Measurements from ENCODE around the gene TRPC5OS. TPM values are rescaled to one million over a fixed set of nuclear protein-coding genes. Genes with fewer than 3 reads are reported as not detected.

Gene TRPC5OS
- total RNA-seq, 6 donors from 2014 or later, result not detected

DNA sequence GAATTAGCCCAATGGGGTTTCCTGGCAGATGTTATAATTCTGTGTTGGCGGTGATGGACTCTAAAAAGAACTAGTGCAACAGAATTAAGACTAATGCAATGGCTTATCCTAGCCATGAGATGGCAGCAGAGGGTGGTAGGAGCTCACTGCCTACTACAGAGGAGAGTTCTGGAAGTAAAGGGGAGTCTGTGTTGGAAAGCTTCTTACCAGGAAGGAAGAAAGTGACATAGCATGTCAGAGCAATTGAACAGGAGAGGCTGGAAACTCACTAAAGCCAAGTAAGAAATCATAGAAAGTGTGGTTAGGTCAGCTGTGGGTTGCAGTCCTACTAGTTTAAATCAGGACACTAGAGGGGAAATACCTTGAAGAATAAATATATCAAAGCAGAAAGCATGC lies 6.3 kb upstream of the TRPC5OS start:
- Histone ChIP-seq H3K27me3 (no peaks in the 10 kb centered on the region), H3K9me3 (no peaks in the 10 kb centered on the region), H3K4me3 (no peak overlapping the region), H3K27ac (no peak overlapping the region), H3K36me3 (no peaks in the 10 kb centered on the region), H3K4me1 (no peaks in the 10 kb centered on the region)
- ATAC-seq (ENCODE audit: low FRiP score in 2 of 2), result peak; percentile 72 to 76
- TF ChIP-seq, protein P1, sequence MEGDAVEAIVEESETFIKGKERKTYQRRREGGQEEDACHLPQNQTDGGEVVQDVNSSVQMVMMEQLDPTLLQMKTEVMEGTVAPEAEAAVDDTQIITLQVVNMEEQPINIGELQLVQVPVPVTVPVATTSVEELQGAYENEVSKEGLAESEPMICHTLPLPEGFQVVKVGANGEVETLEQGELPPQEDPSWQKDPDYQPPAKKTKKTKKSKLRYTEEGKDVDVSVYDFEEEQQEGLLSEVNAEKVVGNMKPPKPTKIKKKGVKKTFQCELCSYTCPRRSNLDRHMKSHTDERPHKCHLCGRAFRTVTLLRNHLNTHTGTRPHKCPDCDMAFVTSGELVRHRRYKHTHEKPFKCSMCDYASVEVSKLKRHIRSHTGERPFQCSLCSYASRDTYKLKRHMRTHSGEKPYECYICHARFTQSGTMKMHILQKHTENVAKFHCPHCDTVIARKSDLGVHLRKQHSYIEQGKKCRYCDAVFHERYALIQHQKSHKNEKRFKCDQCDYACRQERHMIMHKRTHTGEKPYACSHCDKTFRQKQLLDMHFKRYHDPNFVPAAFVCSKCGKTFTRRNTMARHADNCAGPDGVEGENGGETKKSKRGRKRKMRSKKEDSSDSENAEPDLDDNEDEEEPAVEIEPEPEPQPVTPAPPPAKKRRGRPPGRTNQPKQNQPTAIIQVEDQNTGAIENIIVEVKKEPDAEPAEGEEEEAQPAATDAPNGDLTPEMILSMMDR (IDR thresholded peaks at IDR 0.05), result peak; percentile 40 to 62 (median 54)
- TF ChIP-seq EP300 (IDR thresholded peaks at IDR 0.05), result no peak
- TF ChIP-seq POLR2A (IDR thresholded peaks at IDR 0.05), result no peak
- no peak for TF ChIP-seq POLR2AphosphoS5 (IDR thresholded peaks at IDR 0.05)
- WGBS, 2 donors, result 17 to 18% methylated on average over 1 of the region's 1 CpG
- DNase-seq, result peak in 1 of 2 donors; percentile 24

DNA sequence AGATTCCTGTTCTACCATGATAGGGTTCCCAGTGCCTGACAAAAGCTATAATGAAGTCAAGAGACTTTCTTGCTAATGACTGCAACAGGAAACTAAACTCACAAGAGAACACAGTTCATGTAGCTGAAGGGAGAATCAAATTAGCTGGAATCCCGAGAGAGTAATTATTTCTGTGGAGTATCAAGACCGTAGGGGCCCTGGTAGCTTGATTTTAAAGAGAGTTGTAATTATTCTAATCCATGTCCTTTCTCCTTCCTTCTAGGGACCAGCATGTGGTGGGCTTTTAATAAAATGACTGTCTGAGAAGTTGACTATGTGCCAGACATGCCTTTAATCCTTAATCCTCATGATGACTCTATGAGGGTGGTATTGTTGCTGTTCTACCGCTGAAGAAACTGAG lies 1.7 kb upstream of the TRPC5OS start:
- ATAC-seq (ENCODE audit: low FRiP score in 2 of 2), result no peak

DNA sequence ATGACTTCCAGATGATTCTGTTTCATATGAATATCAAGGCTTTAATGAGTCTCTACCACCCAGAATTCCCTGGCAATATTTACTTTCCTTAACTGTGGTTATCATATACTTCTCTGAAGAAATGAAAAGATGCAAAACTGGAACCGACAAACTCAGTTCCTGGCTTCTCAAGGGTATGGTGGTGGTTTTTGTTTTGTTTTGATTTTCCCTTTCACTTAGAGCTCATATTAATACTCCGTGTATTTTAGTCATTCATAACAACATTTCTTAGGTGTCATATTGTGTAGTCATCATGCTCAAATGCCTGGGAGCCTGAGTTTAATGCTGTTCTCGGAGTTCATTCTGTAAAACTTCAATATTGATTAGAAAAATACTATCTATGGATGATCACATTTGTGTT lies 665 bp downstream of the TRPC5OS start:
- Histone ChIP-seq H3K36me3 (no peaks in the 10 kb centered on the region), H3K4me3 (no peak overlapping the region), H3K27me3 (no peaks in the 10 kb centered on the region), H3K4me1 (no peaks in the 10 kb centered on the region), H3K9me3 (no peaks in the 10 kb centered on the region), H3K27ac (no peak overlapping the region)
- DNase-seq (no peak), ATAC-seq (ENCODE audit: low FRiP score in 2 of 2) (no peak)
- 62 to 81% methylated on average over 3 of the region's 3 CpGs for WGBS, 2 donors
- TF ChIP-seq EP300 (IDR thresholded peaks at IDR 0.05), result no peak
- no peak for TF ChIP-seq POLR2AphosphoS5 (IDR thresholded peaks at IDR 0.05)
- TF ChIP-seq, protein P1 (IDR thresholded peaks at IDR 0.05), result no peak
- no peak for TF ChIP-seq POLR2A (IDR thresholded peaks at IDR 0.05)

More for the DNA sequence above, 1.7 kb upstream of the TRPC5OS start:
- Histone ChIP-seq H3K36me3 (no peaks in the 10 kb centered on the region), H3K27me3 (no peaks in the 10 kb centered on the region), H3K4me3 (no peak overlapping the region), H3K4me1 (no peaks in the 10 kb centered on the region), H3K9me3 (no peaks in the 10 kb centered on the region), H3K27ac (no peak overlapping the region)
- TF ChIP-seq POLR2AphosphoS5 (IDR thresholded peaks at IDR 0.05) (no peak), EP300 (IDR thresholded peaks at IDR 0.05) (no peak), POLR2A (IDR thresholded peaks at IDR 0.05) (no peak)
- TF ChIP-seq, protein P1 (IDR thresholded peaks at IDR 0.05), result no peak
- DNase-seq, result no peak
- WGBS, 2 donors, result 62 to 71% methylated on average over 2 to 3 of the region's 3 CpGs

DNA sequence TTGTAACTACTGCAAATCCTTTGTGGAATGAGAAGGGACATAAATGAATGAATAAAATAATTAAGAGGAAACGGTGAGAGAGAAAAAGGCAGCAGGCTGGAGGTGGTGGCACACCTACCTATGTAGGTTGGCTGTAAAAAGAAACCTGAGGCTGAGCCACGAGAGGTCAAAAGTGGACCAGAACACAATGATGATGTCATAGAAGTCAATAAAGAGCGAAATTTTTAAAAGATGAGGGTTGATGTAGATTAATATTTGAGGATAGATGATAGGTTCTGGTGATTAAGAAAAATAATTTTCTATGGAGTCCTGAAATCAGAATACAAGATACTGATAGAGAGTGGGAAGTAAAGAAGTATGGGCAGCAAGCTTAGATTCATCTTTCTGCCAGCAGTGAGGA lies 1.7 kb downstream of the TRPC5OS start:
- DNase-seq (no peak), ATAC-seq (ENCODE audit: low FRiP score in 2 of 2) (no peak)
- no peak overlapping the region for H3K4me3 ChIP-seq
- H3K36me3 ChIP-seq, result no peaks in the 10 kb centered on the region
- TF ChIP-seq EP300 (IDR thresholded peaks at IDR 0.05) (no peak), POLR2A (IDR thresholded peaks at IDR 0.05) (no peak), POLR2AphosphoS5 (IDR thresholded peaks at IDR 0.05) (no peak)
- TF ChIP-seq, protein P1 (IDR thresholded peaks at IDR 0.05), result no peak
- WGBS, 2 donors, result 51 to 82% methylated on average over 3 of the region's 3 CpGs
- H3K4me1 ChIP-seq, result no peaks in the 10 kb centered on the region
- no peak overlapping the region for H3K27ac ChIP-seq
- no peaks in the 10 kb centered on the region for H3K9me3 ChIP-seq
- no peaks in the 10 kb centered on the region for H3K27me3 ChIP-seq

DNA sequence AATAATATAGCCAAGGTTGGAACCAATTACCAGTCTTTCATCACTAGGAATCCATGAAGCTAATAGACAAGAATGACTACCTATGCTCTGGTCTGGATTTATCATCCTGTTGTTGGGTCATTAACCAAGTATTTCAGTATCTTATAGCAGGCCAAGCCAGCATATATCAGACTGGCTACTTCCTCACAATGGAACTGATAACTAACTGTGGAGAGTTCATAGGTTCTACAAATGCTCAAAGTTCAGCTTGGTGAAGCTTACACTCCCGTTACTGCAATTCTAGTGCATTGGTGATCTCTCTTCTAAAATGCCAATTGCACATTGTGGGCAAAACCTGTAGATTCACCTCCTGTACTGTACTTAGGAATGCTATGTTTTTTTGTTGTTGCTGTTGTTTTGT lies 4.8 kb downstream of the TRPC5OS start:
- Histone ChIP-seq H3K27me3 (no peaks in the 10 kb centered on the region), H3K36me3 (no peaks in the 10 kb centered on the region), H3K4me1 (no peaks in the 10 kb centered on the region), H3K4me3 (no peak overlapping the region), H3K27ac (no peak overlapping the region), H3K9me3 (no peaks in the 10 kb centered on the region)
- DNase-seq, result no peak
- 91 to 100% methylated on average over 1 of the region's 1 CpG for WGBS, 2 donors
- no peak for ATAC-seq (ENCODE audit: low FRiP score in 2 of 2)
- TF ChIP-seq, protein P1 (IDR thresholded peaks at IDR 0.05), result no peak
- TF ChIP-seq POLR2AphosphoS5 (IDR thresholded peaks at IDR 0.05) (no peak), EP300 (IDR thresholded peaks at IDR 0.05) (no peak), POLR2A (IDR thresholded peaks at IDR 0.05) (no peak)
